HG03064 (cell line): Measurements from ENCODE around the gene CMTM2.
A peak's percentile ranks its signal among the peaks of the same experiment; 100 is the strongest.
"Not testable (repeated sequence)": the region's sequence is repeated elsewhere in the genome, so short reads cannot be mapped to it uniquely, and the experiment has no call there.

Experiments used
- ATAC-seq: cut with Tn5 transposase; IDR thresholded peaks from one replicate; pipeline ENCODE4 v1.9.1; 2021; ENCODE audit warnings: low read depth; ENCODE audit not compliant: unreplicated experiment

The CMTM2 gene

DNA sequence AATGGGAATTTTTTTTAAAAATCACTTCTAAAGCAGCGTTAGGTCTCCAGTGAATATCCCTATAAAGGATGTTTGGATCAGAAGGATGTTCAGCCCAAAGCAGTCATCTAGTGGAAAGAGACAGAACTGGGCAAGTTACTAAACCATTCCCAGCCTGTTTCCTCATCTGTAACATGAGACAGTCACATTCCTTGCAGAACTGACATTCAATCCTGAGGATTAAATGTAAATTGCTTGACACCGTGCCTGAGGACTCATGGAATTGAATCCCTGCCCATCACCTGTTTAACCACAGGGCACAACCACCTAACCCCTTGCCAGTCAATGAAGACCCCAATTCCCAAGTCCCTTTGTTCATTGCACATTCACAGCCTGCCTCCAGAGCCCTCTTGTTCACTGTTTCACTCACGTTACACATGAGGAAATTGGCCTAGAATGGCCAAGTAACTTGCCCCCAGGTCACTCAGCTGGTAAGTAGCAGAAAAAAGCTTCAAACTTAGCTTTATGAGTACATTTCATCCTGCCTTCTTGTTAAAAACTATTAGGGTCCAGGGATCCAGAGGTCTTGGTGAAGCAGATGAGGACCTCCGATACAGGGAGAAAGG is 1.4 kb downstream of the CMTM2 start:
- no peak for ATAC-seq

DNA sequence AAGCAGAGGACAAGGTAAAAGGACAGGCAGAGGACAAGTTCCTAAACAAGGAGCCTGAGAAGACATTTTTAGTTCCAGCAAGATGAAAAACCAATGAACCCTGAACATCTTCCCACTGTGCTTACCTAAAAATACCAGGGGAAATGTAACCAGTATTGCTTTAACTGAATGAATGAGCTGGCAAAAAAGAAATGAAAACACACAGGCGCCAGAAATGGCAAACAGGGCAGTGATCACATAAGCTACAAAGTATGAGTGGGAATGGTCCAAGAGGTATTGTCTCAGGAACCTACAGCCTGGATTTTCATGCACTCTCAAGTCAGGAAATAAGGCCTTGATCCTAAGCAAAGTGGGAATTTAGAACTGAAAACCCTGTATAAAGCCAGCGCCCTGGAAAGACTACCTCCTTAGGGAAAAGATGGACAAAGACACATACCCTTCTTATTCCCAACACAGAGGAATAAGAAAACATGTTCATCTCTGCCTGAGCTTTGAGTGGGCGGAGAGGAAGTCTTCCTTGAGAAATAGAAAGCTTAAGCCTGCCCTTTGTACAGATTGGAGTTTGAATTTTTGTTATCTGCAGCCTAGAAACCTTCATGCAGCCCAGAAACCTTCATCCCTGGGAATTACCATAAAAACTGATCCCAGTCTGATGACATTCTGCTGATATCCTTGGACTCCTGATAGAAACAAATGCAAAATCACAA is 2.1 kb downstream of the CMTM2 start:
- ATAC-seq: no peak

DNA sequence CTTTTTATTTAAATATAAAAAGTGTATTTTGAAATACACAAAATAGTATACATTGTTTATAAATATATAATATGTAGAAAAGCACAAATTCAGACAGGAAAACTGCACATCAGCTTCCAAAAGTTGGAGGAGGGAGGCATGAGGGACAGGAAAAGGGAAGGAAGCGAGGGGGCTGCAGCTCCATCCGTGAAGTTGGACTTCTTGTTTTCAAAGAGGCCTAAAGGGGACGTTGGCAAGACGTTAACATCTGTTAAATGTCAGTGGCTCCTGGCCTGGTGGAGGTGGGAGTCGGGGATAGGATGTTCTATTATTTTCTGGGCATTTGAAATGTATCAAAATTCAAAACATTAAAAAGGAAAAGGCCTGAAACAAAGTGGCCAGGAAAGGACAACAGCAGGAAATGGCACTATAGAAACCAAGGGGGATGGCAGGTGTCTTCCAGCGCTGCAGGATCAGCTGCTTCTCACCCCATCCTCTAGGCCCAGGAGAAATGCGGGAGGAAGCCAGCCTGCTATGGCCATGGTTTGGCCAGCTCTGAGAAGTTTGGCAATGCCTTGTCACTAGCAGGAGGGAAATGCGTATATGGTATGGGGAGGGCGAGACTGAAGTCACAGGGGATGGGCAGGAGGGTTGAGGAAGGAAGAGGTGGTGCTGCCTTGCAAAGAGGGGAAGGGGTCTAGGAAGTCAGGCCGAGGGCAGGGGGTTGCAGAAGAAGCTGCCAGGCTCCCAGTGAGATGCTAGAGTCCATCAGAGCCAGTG is 6.4 kb downstream of the CMTM2 start:
- no peak for ATAC-seq

DNA sequence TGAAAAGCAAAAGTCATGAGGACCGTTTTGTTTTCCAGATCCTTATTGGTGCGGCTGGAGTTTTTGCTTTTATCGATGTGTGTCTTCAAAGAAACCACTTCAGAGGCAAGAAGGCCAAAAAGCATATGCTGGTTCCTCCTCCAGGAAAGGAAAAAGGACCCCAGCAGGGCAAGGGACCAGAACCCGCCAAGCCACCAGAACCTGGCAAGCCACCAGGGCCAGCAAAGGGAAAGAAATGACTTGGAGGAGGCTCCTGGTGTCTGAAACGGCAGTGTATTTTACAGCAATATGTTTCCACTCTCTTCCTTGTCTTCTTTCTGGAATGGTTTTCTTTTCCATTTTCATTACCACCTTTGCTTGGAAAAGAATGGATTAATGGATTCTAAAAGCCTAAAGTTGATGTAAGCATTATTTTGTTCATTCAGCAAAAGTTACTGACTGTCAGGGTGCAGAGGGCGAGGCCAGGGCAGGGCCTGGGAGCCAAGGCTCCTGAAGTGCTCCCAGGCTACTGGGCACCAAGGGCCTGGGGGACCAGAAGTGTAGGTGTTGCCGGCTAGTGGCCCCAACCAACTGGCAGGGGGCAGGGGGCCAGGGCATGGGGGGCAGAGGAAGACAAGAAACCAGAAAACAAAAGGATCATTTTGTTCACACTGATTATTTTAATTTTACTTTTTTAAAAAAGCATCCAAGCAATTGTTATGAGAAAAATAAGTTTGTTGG is 8.8 kb downstream of the CMTM2 start:
- ATAC-seq: no peak

DNA sequence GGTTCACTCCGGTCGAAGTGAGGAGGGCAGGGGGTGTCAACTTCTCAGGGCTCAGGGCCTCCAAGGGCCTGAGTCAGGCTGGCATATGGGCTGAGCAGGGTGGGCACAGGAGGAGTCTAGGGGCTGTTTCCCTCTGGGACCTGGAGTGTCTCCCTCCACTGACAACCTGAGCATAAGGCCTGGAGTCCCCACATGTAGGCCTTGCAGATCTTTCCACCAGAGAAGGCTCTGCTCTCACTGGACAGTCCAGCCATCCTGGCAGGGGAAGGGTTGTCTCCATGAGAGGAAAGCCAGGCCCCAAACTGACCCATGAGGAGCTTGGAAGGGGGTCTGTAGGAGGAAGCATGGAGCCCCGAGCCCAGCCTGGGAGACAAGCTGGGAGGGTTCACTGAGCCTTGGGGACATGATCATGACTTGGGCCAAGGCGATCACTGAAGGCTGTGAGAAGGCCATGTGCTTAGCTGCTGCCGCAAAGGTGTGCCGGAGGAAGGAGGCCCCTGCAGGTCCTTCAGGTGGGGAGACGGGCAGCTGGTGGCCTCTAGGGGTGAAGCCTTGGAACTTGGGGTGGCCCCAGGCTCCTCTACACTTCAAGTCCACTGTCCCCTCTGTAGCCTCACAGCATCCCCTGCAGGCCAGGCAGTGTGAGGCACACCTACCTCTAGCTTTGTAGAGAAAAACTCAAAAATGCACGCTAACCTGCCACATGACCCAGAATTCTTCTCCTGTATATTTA is 9.9 kb downstream of the CMTM2 start:
- ATAC-seq: no peak

DNA sequence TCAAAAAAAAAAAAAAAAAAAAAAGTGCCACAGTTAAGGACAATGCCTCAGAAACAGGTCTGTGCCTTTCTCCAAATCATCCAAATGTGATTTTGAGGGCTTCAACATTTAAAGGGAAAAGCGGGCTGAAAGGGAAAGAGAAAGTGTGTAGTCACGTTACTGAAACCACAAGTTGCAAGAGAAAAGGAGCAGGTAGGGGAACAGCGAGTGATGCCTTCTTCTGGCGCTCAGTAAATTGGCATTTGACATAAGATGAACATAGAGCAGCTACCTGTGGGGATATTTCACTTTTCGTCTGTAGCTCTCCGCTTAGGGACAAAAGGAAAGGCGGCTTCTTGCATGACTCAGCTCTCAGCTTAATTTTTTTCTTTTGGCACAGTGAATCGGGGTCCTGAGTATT is 11.1 kb downstream of the CMTM2 start:
- ATAC-seq: no peak

DNA sequence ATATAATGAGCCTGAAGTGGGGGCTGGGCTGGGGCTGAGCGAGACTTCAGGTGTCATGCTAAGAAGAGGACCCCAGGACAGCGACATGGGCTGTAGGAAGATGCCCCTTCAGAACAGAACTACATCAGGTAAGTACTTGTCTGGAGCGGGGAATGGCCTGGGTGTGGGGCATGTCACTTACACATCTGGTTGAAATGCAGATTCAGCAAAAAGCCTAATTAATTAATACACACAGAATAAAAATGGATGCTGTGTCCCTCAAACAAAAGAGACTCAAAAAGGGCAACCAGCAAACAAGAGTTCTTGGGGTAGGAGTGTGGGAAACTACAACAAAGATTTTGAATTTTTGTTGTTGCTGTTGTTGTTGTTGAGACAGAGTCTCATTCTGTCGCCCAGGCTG is 11.8 kb downstream of the CMTM2 start:
- ATAC-seq: no peak

DNA sequence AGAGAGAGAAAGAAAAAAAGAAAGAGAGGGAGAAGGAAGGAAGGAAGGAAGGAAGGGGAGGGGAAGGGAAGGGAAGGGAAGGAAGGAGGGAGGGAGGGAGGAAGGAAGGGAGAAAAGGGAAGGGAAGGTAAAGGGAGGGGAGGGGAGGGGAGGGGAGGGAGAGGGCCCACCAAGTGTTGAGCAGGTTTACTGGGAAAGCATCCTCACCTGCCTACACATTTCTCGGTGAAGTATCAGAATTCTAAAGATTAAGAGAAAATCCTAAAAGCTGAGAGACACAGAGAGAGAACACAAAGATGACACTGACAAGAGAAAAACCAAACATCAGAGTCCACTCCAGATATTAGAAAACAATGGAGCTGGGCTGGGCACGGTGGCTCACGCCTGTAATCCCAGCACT is 13.0 kb downstream of the CMTM2 start:
- no peak for ATAC-seq

DNA sequence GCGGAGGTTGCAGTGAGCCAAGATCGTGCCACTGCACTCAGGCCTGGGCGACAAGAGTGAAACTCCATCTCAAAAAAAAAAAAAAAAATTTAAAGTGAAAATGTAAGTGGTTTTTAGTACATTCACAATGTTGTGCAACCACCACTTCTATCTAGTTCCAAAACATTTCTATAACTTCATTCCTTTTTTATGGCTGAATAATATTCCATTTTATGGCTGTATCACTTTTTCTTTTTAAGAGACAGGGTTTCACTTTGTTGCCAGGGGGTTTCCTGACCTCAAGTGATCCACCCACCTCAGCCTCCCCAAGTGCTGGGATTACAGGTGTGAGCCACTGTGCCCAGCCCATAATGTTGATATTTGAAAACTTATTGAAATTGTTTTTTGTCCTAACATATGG is 13.6 kb downstream of the CMTM2 start:
- ATAC-seq: no peak

DNA sequence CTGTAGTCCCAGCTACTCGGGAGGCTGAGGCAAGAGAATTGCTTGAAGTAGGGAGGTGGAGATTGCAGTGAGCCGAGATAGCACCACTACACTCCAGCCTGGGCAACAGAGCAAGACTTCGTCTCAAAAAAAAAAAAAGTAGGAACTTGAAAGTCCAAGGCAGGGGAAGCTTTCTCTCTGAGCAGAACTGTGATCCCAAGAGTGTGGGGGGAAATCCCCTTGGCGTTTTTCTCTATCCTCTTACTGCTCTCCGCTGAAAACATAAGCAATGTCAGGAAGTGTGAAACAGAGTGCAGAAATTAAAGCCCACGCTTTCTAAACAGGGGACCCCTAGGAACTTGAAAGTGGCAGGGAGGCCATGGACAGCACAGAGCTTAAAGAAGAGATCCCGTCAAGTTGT is 15.5 kb downstream of the CMTM2 start:
- ATAC-seq: no peak

DNA sequence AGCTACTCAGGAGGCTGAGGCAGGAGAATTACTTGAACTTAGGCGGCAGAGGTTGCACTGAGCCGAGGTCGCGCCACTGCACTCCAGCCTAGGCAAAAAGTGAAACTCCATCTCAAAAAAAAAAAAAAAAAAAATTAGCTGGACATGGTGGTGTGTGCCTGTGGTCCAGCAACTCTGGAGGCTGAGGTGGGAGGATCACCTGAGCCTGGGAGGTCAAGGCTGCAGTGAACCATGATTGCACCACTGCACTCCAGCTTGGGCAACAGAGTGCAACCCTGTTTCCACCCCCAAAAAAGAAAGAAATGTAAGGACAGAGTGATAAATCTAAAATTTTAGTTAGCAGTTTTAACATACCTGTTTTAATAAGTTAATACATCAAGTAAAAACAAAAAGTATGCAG is 17.3 kb downstream of the CMTM2 start:
- not testable (repeated sequence) for ATAC-seq

DNA sequence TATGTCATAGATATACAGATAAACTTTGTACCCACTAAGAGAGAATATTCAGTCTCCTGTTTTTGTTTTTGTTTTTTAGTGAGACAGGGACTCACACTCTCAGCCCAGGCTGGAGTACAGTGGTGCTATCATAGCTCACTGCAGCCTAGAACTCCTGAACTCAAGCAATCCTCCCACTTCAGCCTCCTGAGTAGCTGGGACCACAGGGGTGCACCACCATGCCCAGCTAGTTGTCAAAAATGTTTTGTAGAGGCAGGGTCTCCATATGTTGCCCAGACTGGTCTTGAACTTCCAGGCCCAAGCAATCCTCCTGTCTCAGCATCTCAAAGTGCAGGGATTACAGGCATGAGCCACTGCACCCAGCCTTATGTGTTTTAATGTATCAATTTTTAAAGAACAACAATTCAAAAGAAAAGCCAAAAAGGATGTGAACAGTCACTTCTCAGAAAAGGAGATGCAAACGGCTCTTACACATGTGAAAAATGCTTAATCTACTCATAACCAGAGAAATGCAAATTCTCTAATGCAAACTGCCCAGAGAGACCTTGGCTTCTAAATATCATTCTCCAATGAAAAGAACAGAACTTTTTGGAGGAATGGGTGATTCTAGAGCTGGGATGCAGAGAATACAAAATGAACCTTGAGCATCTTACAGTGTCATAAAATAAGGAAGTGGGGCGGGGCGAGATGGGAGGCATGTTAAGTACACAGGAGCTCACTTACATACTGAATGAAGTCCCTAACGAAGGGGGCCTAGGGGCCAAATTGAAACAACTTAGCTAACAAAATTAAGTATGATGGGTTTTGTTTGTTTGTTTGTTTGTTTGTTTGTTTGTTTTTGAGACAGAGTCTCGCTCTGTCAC is 18.0 kb downstream of the CMTM2 start:
- ATAC-seq: no peak

DNA sequence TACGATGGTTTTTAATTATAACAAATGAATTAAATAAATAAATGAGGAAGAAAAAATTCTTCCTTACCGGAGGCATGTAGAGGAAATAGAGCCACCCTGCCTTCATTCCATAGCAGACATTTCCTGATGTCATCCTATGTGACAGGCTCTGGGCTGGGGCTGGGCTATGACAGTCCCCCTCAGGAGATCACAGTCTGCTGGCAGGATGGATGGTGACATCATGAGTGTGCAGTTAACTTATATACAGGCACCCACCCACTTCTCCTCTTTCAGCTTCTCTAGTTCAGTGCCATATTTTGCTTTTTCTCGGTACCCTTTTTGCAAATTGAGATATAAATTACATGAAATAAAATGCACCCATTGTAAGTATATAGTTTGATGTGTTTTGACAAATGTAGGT is 18.8 kb downstream of the CMTM2 start:
- no peak for ATAC-seq

DNA sequence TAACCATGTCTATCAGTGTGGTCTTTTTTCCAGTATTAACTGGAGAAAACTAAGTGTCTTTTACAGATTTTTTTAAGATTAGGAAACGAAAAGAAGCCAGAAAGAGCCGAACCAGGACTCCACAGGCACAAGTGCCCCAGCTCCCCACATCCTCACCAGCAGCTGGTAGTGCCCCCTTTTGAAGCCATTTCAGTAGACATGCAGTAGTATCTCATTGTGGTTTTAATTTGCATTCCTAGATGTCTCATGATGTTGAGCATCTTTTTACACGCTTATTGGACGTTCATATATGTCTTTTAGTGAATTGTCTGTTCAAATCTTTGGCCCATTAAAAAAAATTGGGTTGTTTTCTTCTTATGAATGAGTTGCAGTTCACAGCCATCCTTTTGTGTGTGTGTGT is 20.5 kb downstream of the CMTM2 start:
- no peak for ATAC-seq

DNA sequence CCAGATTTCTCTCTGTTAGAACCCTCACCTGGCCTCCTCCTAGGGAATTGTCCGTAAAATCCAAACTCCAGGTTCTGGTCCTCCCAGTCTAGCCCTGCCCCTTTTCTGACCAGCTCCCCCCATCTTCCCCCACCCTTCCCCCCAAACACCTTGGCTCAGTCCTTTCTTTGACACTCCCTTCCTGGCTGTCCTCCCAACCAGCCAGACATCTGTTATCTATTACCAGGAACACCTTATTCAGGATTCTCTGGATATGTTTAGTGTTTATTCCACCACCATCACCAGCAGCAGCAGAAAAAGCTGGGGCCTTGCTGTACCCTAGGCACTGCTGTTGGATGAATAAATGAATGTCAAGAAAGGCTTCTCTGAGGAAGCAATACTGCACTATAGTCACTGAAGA is 21.2 kb downstream of the CMTM2 start:
- ATAC-seq: no peak

DNA sequence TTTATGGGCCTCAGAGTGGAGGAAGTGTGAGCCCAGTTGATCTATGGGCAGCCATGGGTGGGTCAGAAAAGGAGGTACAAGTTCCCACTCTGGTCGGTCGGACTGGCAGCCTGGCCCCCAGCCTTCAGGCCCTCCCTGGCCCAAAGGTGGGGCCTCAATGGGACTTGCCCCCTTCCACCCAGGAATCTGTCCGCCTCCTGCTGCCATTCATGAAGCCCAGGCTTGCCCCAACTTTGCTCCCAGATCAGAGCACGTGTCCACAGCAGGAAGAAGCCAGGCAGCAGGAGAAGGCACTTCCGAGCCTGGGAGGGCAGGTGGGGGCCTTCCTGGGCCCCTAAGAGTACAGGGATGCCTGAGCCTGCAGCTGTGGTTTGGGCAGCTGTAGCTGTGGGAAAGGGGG is 22.2 kb downstream of the CMTM2 start:
- ATAC-seq: no peak

DNA sequence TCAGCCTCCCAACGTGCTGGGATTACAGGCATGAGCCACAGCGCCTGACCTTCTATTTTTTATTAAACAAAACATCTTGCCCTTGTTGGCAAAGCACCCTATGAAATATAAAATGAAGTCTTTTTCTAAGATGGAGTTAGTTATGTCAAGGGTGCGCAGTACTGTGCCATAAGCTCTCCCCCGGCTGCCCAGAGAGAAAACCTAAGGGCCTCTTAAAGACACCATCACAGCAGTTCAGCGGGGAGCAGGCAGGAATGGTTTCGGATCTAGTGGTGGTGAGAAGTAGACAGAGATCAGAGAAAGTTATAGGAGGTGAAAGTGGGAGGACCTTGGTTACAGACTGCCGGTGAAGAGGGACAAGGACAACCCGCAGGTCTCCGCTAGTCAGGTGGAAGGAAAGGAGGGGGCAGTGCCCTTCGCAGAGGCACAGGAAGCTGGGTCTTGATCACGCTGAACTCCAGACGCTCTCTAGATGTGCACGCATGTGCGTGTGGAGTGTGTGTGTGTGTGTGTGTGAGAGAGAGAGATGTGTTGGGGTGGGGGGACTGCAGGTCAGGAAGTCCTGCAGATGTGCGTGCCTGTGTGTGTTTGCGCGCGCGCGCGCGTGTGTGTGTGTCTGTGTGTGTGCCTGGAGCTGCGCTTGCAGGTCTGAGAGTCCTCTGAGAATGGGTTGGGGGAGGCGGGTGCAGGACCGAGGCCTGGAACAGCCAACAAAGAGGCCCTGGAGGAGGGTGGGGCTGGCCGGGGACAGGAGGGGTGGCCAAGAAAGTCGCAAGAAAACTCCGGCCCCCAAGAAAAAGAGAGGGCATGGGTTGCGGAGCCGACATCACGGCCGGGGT is 24.5 kb downstream of the CMTM2 start:
- ATAC-seq: no peak

DNA sequence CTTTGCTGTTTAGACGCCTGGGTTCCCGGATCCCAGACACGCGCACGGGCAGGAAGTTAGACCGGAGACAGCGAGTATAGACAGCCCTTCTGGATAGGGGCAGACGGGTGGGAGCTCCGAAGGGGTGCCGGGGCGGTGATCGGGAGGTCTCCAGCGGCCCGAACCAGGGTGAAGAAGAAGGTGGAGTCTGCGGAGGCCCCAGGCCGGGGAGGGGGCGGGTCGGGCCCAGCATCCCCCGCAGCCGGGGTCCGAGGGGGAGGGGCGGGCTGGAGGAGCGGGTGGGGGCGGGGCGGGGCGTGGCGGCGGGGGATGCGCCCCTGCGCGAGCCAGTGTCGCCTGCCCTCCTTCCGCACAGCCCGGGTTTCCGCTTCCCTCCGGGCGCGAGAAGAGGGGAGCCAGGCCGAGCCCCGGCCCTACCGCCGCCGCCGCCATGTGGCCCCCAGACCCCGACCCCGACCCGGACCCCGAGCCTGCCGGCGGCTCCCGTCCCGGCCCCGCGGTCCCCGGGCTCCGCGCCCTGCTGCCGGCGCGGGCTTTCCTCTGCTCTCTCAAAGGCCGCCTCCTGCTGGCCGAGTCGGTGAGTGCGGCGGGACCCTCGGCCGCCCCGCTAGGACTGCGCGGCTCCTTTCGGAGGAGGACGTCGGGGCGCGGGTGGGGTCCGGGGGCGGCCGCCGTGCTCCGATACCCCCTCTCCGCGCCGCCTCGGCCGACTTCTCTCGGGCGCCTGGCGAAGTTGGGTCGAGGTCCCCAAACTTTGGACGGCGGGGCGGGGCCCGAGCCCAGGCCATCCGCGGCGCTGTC is 25.3 kb downstream of the CMTM2 start, which contains the start of gene CMTM3:
CMTM3 (plus strand) TSS at position 329 of the 801 bp plus-strand sequence; CDS start at position 431, 102 bp downstream.
- ATAC-seq: peak; percentile 58
